Measurements from ENCODE around the gene CLCN6. TPM values are rescaled to one million over a fixed set of nuclear protein-coding genes. Genes with fewer than 3 reads are reported as not detected.

Gene CLCN6
- total and polyA plus RNA-seq, 10 of the 15 experiments (the other 5 are each of a cell fraction or from before 2014, with no cell fraction given), result 2.2 to 20.9 (median 10.2) TPM

GRCh38 chr1:11769274-11769673, 36.7 kb upstream of the CLCN6 start:
- H3K4me3 ChIP-seq, result no peak overlapping the region
- 40% methylated on average over 4 of the region's 4 CpGs for WGBS (ENCODE audit: insufficient coverage, insufficient replicate concordance, low lambda C conversion rate, missing lambda C conversion rate)
- H3K27ac ChIP-seq (ENCODE audit: control insufficient read depth, insufficient read depth), result no peak overlapping the region
- DNase-seq (ENCODE audit: low read depth, low spot score) (no peak), FAIRE-seq (no peak), ATAC-seq (no peak)
- intact Hi-C loops (cut with micrococcal nuclease; ENCODE audit: unreplicated experiment), result no loop called here
- in situ Hi-C loops (cut with MboI), result no loop called here
- ChIA-PET POLR2A (no interaction called here), SMC1A (ENCODE audit: uncharacterized antibody, unreplicated experiment) (no interaction called here), RAD21 (ENCODE audit: unreplicated experiment) (no interaction called here), CTCF (no interaction called here)
- no peaks in the 10 kb centered on the region for H3K27me3 ChIP-seq (replicated peaks in 1 of 2; ENCODE audit: control insufficient read depth in 2 of 2, insufficient read depth in 2 of 2, low read length in 1 of 2)
- H3K9ac ChIP-seq (ENCODE audit: control insufficient read depth, insufficient read depth, low read length), result no peak overlapping the region
- no peaks in the 10 kb centered on the region for H4K20me1 ChIP-seq (ENCODE audit: control insufficient read depth, insufficient read depth)
- no peaks in the 10 kb centered on the region for H3K9me3 ChIP-seq (replicated peaks; ENCODE audit: control insufficient read depth, insufficient read depth, low read length)
- TF ChIP-seq FOXM1 (IDR thresholded peaks at IDR 0.05; ENCODE audit: low read depth, low read length) (no peak), ASH2L (IDR thresholded peaks at IDR 0.05; ENCODE audit: borderline replicate concordance, low read depth) (no peak), SREBF1 (IDR thresholded peaks at IDR 0.05; ENCODE audit: low read length) (no peak), DPF2 (IDR thresholded peaks at IDR 0.05) (no peak), GABPA (IDR thresholded peaks at IDR 0.05; ENCODE audit: low read depth) (no peak)
- no peak overlapping the region for H3K4me2 ChIP-seq (ENCODE audit: control insufficient read depth, insufficient read depth)
- H3K36me3 ChIP-seq (ENCODE audit: control insufficient read depth in 2 of 2, insufficient read depth in 2 of 2, low read length in 1 of 2), result no peaks in the 10 kb centered on the region
- 0 out of 2 replicates have a peak, but pooled peaks cover 4% of the 10 kb centered on the region for H3K4me1 ChIP-seq (ENCODE audit: control insufficient read depth, insufficient read depth, low read length)
- no peak overlapping the region for H2AFZ ChIP-seq (ENCODE audit: control insufficient read depth, low read depth, low read length)
- H3K79me2 ChIP-seq (ENCODE audit: control insufficient read depth, insufficient read depth, low read length), result no peaks in the 10 kb centered on the region
- BruUV-seq (replicated peaks), result no TSS peak

GRCh38 chr1:11770011-11770410, 36.0 kb upstream of the CLCN6 start:
- BruUV-seq (replicated peaks), result no TSS peak
- H3K27me3 ChIP-seq (replicated peaks in 1 of 2; ENCODE audit: control insufficient read depth in 2 of 2, insufficient read depth in 2 of 2, low read length in 1 of 2), result no peaks in the 10 kb centered on the region
- ChIA-PET RAD21 (ENCODE audit: unreplicated experiment) (no interaction called here), POLR2A (no interaction called here), SMC1A (ENCODE audit: uncharacterized antibody, unreplicated experiment) (no interaction called here), CTCF (no interaction called here)
- 0 out of 2 replicates have a peak, but pooled peaks cover 4% of the 10 kb centered on the region for H3K4me1 ChIP-seq (ENCODE audit: control insufficient read depth, insufficient read depth, low read length)
- no peak overlapping the region for H2AFZ ChIP-seq (ENCODE audit: control insufficient read depth, low read depth, low read length)
- DNase-seq (ENCODE audit: low read depth, low spot score) (no peak), ATAC-seq (no peak), FAIRE-seq (no peak)
- H3K79me2 ChIP-seq (ENCODE audit: control insufficient read depth, insufficient read depth, low read length), result no peaks in the 10 kb centered on the region
- intact Hi-C loops (cut with micrococcal nuclease; ENCODE audit: unreplicated experiment) (no loop called here), in situ Hi-C loops (cut with MboI) (no loop called here)
- no peak overlapping the region for H3K4me2 ChIP-seq (ENCODE audit: control insufficient read depth, insufficient read depth)
- no peak overlapping the region for H3K27ac ChIP-seq (ENCODE audit: control insufficient read depth, insufficient read depth)
- H3K36me3 ChIP-seq (ENCODE audit: control insufficient read depth in 2 of 2, insufficient read depth in 2 of 2, low read length in 1 of 2), result no peaks in the 10 kb centered on the region
- H3K9me3 ChIP-seq (replicated peaks; ENCODE audit: control insufficient read depth, insufficient read depth, low read length), result no peaks in the 10 kb centered on the region
- H3K9ac ChIP-seq (ENCODE audit: control insufficient read depth, insufficient read depth, low read length), result no peak overlapping the region
- no peak overlapping the region for H3K4me3 ChIP-seq
- H4K20me1 ChIP-seq (ENCODE audit: control insufficient read depth, insufficient read depth), result no peaks in the 10 kb centered on the region
- TF ChIP-seq ZNF384 (IDR thresholded peaks at IDR 0.05; ENCODE audit: borderline replicate concordance, low read depth, low read length), result no peak
- TF ChIP-seq SIX5 (IDR thresholded peaks at IDR 0.05; ENCODE audit: low read depth, low read length, severe bottlenecking), result no peak
- no peak for TF ChIP-seq BCL3 (IDR thresholded peaks at IDR 0.05; ENCODE audit: borderline replicate concordance, insufficient read depth, low read depth, low read length, poor library complexity, severe bottlenecking)
- TF ChIP-seq ASH2L (IDR thresholded peaks at IDR 0.05; ENCODE audit: borderline replicate concordance, low read depth), result no peak
- TF ChIP-seq BHLHE40 (IDR thresholded peaks at IDR 0.05; ENCODE audit: borderline replicate concordance in 1 of 2, low read depth in 2 of 2, low read length in 1 of 2), result no peak
- TF ChIP-seq CEBPZ (IDR thresholded peaks at IDR 0.05; ENCODE audit: low read depth, low read length), result no peak
- TF ChIP-seq KLF5 (IDR thresholded peaks at IDR 0.05; ENCODE audit: partially characterized antibody), result no peak
- TF ChIP-seq RAD51 (IDR thresholded peaks at IDR 0.05), result no peak
